ENCODE results near the gene STIM1. TPM values are rescaled to one million over a fixed set of nuclear protein-coding genes. Genes with fewer than 3 reads are reported as not detected.

STIM1 gene
- total and polyA plus RNA-seq, 4 donors, result 12.1 to 56.4 (median 41.2) TPM

DNA sequence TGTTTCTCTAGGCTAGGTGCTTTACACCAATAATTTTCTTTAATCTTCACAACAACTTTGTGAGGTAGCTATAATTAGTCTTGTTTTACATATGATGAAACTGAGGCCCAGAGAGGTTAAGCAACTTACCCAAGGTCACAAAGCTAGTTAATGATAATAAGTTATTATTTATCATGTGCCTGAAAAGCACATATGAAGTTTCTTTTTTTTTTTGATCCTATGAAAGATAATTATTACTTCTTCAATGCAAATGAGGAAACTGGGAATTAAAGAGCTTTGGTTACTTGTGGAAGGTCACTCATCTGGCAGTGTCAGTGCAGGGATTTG lies 22.8 kb downstream of the STIM1 start:
- TF ChIP-seq, protein P1, sequence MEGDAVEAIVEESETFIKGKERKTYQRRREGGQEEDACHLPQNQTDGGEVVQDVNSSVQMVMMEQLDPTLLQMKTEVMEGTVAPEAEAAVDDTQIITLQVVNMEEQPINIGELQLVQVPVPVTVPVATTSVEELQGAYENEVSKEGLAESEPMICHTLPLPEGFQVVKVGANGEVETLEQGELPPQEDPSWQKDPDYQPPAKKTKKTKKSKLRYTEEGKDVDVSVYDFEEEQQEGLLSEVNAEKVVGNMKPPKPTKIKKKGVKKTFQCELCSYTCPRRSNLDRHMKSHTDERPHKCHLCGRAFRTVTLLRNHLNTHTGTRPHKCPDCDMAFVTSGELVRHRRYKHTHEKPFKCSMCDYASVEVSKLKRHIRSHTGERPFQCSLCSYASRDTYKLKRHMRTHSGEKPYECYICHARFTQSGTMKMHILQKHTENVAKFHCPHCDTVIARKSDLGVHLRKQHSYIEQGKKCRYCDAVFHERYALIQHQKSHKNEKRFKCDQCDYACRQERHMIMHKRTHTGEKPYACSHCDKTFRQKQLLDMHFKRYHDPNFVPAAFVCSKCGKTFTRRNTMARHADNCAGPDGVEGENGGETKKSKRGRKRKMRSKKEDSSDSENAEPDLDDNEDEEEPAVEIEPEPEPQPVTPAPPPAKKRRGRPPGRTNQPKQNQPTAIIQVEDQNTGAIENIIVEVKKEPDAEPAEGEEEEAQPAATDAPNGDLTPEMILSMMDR (IDR thresholded peaks at IDR 0.05; ENCODE audit: control extremely low read depth, extremely low read depth), result no peak
- DNase-seq, result no peak
- ATAC-seq (ENCODE audit: insufficient read depth, low FRiP score), result no peak
- no peak overlapping the region for H3K27ac ChIP-seq (ENCODE audit: low read depth in 1 of 2, low read length in 1 of 2)
- no peak overlapping the region for H3K4me3 ChIP-seq
- H3K27me3 ChIP-seq (ENCODE audit: control insufficient read depth in 3 of 3, insufficient read depth in 3 of 3, low read length in 2 of 3), result no peaks in the 10 kb centered on the region
- no peaks in the 10 kb centered on the region for H3K9me3 ChIP-seq (ENCODE audit: control insufficient read depth in 4 of 4, insufficient read depth in 3 of 4, low read length in 3 of 4)
- H3K9ac ChIP-seq (ENCODE audit: insufficient read depth in 1 of 2, low read length in 2 of 2), result peak overlapping the region in 1 of 2 donors; percentile 16
- H3K4me1 ChIP-seq (ENCODE audit: control insufficient read depth in 5 of 5, insufficient read depth in 5 of 5, low read length in 5 of 5), result peaks cover 3 to 13% (median 8%) of the 10 kb centered on the region in 5 donors
- H3K36me3 ChIP-seq (ENCODE audit: control insufficient read depth in 4 of 4, insufficient read depth in 4 of 4, low read length in 4 of 4), result no peaks in the 10 kb centered on the region

DNA sequence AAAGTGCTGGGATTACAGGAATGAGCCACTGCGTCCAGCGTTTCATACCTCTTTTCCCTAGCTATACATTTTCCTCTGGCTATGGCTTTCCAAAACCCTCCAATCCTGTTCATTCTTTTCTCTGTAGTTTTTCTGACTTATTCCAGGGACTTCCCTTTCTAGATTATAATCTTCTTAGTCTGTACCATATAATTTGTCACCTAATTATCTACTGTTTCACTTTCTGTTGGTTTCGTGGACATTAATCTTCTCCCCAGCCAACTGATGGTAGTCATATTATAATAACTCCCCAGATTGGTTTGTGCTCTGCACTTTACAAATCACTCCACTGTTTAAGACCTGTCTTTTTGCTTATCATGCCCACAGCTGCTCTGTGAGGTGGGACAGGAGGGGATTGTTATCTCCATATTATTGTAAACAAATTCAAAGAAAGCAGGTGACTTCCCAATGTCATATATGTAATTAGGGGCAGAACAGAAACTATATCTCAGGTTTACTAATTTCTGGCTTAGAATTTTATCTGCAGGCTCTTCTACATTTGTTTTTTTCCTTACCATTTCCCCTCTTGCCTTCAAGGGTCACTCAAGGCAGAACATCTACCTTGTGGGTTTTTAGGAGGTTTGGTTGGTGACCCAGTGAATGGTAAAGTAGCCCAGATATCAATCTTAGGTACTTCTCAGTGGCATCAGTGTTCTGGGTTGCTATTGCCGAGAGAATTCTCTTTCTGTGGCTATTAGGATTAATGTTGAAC lies 23.9 kb downstream of the STIM1 start:
- H3K36me3 ChIP-seq (ENCODE audit: control insufficient read depth in 4 of 4, insufficient read depth in 4 of 4, low read length in 4 of 4), result no peaks in the 10 kb centered on the region
- H3K9ac ChIP-seq (ENCODE audit: insufficient read depth in 1 of 2, low read length in 2 of 2), result no peak overlapping the region
- H3K4me1 ChIP-seq (ENCODE audit: control insufficient read depth in 5 of 5, insufficient read depth in 5 of 5, low read length in 5 of 5), result peaks cover 0 to 13% (median 8%) of the 10 kb centered on the region in 5 donors

DNA sequence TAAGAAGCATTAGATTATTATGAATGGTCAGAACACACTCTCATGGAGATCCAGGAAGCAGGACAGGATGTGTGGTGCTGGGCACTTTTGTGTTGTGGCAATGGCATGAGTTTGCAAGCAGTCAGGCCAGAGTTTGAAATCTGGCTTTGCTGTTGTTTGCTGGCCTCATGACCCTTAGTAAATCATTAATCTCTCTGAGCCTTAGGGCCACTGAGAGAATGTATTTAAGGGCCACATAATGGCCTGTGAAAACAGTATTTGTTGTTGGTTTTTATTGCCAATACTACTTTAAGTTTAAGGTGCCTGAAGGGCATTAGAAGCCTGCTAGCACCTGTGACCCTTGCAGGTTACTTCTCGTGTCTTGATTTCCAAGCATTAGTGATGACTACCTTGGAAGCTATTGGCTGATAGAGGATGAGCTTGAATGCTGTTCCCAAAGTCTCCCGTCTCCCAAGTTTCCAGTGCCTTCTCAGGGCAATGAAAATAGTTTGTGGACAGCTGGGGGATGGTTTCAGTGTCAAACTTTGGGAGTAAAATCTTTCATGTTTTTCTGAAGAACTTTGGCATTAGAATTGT lies 24.6 kb downstream of the STIM1 start:
- TF ChIP-seq, protein P1 (IDR thresholded peaks at IDR 0.05; ENCODE audit: control extremely low read depth, extremely low read depth), result no peak
- H3K36me3 ChIP-seq (ENCODE audit: control insufficient read depth in 4 of 4, insufficient read depth in 4 of 4, low read length in 4 of 4), result no peaks in the 10 kb centered on the region
- WGBS, 2 donors, result 78 to 86% methylated on average over 2 of the region's 2 CpGs
- H3K27me3 ChIP-seq (ENCODE audit: control insufficient read depth in 3 of 3, insufficient read depth in 3 of 3, low read length in 2 of 3), result no peaks in the 10 kb centered on the region
- H3K9me3 ChIP-seq (ENCODE audit: control insufficient read depth in 4 of 4, insufficient read depth in 3 of 4, low read length in 3 of 4), result no peaks in the 10 kb centered on the region
- H3K4me1 ChIP-seq (ENCODE audit: control insufficient read depth in 5 of 5, insufficient read depth in 5 of 5, low read length in 5 of 5), result peaks cover 0 to 13% (median 8%) of the 10 kb centered on the region in 5 donors
- no peak for ATAC-seq (ENCODE audit: insufficient read depth, low FRiP score)
- H3K27ac ChIP-seq (ENCODE audit: low read depth in 1 of 2, low read length in 1 of 2), result peak overlapping the region in 1 of 2 donors; percentile 63
- H3K4me3 ChIP-seq, result no peak overlapping the region
- DNase-seq, result no peak
- no peak overlapping the region for H3K9ac ChIP-seq (ENCODE audit: insufficient read depth in 1 of 2, low read length in 2 of 2)

More for the DNA sequence above, 23.9 kb downstream of the STIM1 start:
- Histone ChIP-seq H3K27me3 (ENCODE audit: control insufficient read depth in 3 of 3, insufficient read depth in 3 of 3, low read length in 2 of 3) (no peaks in the 10 kb centered on the region), H3K9me3 (ENCODE audit: control insufficient read depth in 4 of 4, insufficient read depth in 3 of 4, low read length in 3 of 4) (no peaks in the 10 kb centered on the region), H3K27ac (ENCODE audit: low read depth in 1 of 2, low read length in 1 of 2) (no peak overlapping the region), H3K4me3 (no peak overlapping the region)
- ATAC-seq (ENCODE audit: insufficient read depth, low FRiP score) (no peak), DNase-seq (no peak)
- WGBS, 2 donors, result 38 to 45% methylated on average over 4 of the region's 4 CpGs
- TF ChIP-seq, protein P1 (IDR thresholded peaks at IDR 0.05; ENCODE audit: control extremely low read depth, extremely low read depth), result no peak
